ENCODE results near the gene DLG2. TPM values are rescaled to one million over a fixed set of nuclear protein-coding genes. Genes with fewer than 3 reads are reported as not detected.

DLG2 gene
- total RNA-seq, 4 donors from 2014 or later: 0.18 to 8.3 (median 2.5) TPM

GRCh38 chr11:83655976-83656375 lies 1971.2 kb downstream of the DLG2 start:
- H3K9me3 ChIP-seq: no peaks in the 10 kb centered on the region
- no peak for DNase-seq
- H3K27ac ChIP-seq: no peak overlapping the region
- no peaks in the 10 kb centered on the region for H3K4me1 ChIP-seq
- no peak overlapping the region for H3K4me3 ChIP-seq
- no peaks in the 10 kb centered on the region for H3K27me3 ChIP-seq
- no peak for TF ChIP-seq POLR2A (IDR thresholded peaks at IDR 0.05)
- no peak for TF ChIP-seq CTCF (IDR thresholded peaks at IDR 0.05)
- no peaks in the 10 kb centered on the region for H3K36me3 ChIP-seq

GRCh38 chr11:83649528-83649855 lies 1977.7 kb downstream of the DLG2 start:
- H3K36me3 ChIP-seq: no peaks in the 10 kb centered on the region
- no peak for TF ChIP-seq CTCF (IDR thresholded peaks at IDR 0.05)
- TF ChIP-seq POLR2A (IDR thresholded peaks at IDR 0.05): no peak
- H3K27ac ChIP-seq: no peak overlapping the region
- no peak overlapping the region for H3K4me3 ChIP-seq
- H3K9me3 ChIP-seq: no peaks in the 10 kb centered on the region
- H3K4me1 ChIP-seq: no peaks in the 10 kb centered on the region
- no peaks in the 10 kb centered on the region for H3K27me3 ChIP-seq
- DNase-seq: no peak

GRCh38 chr11:83648610-83649527 lies 1978.3 kb downstream of the DLG2 start:
- no peaks in the 10 kb centered on the region for H3K9me3 ChIP-seq
- no peak overlapping the region for H3K27ac ChIP-seq
- no peaks in the 10 kb centered on the region for H3K27me3 ChIP-seq
- TF ChIP-seq CTCF (IDR thresholded peaks at IDR 0.05): no peak
- TF ChIP-seq POLR2A (IDR thresholded peaks at IDR 0.05): no peak
- H3K4me3 ChIP-seq: no peak overlapping the region
- H3K4me1 ChIP-seq: no peaks in the 10 kb centered on the region
- H3K36me3 ChIP-seq: no peaks in the 10 kb centered on the region
- no peak for DNase-seq

GRCh38 chr11:83645561-83645960 lies 1981.6 kb downstream of the DLG2 start:
- Histone ChIP-seq H3K4me1 (no peaks in the 10 kb centered on the region), H3K36me3 (no peaks in the 10 kb centered on the region), H3K9me3 (no peaks in the 10 kb centered on the region), H3K4me3 (no peak overlapping the region), H3K27ac (no peak overlapping the region), H3K27me3 (no peaks in the 10 kb centered on the region)
- TF ChIP-seq CTCF (IDR thresholded peaks at IDR 0.05) (no peak), POLR2A (IDR thresholded peaks at IDR 0.05) (no peak)
- DNase-seq: no peak

- H3K4me3 ChIP-seq: no peak overlapping the region
- H3K27ac ChIP-seq: no peak overlapping the region
- no peak for DNase-seq
- H3K4me1 ChIP-seq: no peaks in the 10 kb centered on the region
- no peaks in the 10 kb centered on the region for H3K27me3 ChIP-seq
- TF ChIP-seq POLR2A (IDR thresholded peaks at IDR 0.05): no peak
- TF ChIP-seq CTCF (IDR thresholded peaks at IDR 0.05): no peak
- H3K9me3 ChIP-seq: no peaks in the 10 kb centered on the region
- H3K36me3 ChIP-seq: no peaks in the 10 kb centered on the region
Measured at GRCh38 chr11:83643115-83643514, 1984.0 kb downstream of the DLG2 start.
